Mammary epithelial cell (primary cell): ENCODE data around the gene BCL11B.

Experiments
- EZH2 ChIP-seq: IDR thresholded peaks from 2 replicates; pipeline ENCODE4 v1.6.1; 2012; ENCODE audit warnings: low read length, inconsistent platforms, borderline replicate concordance
- TF ChIP-seq, protein P1 (sequence below), 2 donors: IDR thresholded peaks in 1 of 2; conservative IDR thresholded peaks in 1 of 2; 2 replicates each; pipeline ENCODE4 v1.5.1; 2011 to 2012; ENCODE audit warnings: inconsistent platforms in 2 of 2, low read length in 2 of 2, mild to moderate bottlenecking in 2 of 2, control low read depth in 1 of 2, low read depth in 1 of 2; ENCODE audit not compliant: insufficient read depth in 1 of 2; ENCODE audit errors: extremely low read depth in 1 of 2

DNA sequence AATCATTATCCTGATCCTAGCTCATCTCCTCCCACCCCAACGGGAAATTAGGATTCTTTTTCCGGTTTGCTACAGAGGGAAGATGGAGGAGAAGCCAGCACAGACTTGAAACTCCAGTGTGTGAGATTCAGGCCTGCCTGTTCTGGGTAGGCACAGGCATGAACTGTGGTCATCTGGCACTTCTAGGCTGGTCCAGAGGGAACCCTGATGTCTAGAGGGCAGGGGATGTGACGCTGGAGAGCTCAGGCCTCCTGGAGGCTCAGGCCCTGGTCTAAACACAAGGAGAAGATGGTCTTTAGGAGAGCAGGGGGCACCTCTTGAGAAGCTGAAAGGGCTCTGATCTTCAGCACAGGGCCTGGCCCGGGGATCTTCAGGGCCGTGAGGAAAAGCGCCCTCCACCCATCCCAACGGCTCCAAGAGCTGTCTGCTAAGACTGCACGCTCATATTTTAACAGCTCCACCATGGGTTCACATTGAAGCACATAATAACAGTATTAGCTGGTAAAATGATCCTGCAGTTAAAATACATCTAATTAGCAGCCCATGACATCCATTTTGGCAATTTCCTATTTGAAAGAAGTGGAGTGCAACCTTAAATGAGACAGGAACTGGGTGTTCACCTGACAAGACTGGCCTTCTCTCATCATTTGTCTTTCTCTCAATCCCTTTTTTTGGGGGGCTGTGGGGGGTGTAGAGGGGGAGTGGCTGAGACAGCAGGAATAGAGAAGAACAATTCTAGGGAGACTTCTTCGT lies 35.4 kb downstream of the BCL11B start:
- TF ChIP-seq EZH2: no peak
- TF ChIP-seq, protein P1, sequence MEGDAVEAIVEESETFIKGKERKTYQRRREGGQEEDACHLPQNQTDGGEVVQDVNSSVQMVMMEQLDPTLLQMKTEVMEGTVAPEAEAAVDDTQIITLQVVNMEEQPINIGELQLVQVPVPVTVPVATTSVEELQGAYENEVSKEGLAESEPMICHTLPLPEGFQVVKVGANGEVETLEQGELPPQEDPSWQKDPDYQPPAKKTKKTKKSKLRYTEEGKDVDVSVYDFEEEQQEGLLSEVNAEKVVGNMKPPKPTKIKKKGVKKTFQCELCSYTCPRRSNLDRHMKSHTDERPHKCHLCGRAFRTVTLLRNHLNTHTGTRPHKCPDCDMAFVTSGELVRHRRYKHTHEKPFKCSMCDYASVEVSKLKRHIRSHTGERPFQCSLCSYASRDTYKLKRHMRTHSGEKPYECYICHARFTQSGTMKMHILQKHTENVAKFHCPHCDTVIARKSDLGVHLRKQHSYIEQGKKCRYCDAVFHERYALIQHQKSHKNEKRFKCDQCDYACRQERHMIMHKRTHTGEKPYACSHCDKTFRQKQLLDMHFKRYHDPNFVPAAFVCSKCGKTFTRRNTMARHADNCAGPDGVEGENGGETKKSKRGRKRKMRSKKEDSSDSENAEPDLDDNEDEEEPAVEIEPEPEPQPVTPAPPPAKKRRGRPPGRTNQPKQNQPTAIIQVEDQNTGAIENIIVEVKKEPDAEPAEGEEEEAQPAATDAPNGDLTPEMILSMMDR (conservative IDR thresholded peaks at IDR 0.05 in 1 of 2, IDR thresholded peaks at IDR 0.05 in 1 of 2; ENCODE audit: extremely low read depth in 1 of 2, insufficient read depth in 1 of 2, low read depth in 1 of 2, low read length in 2 of 2): no peak
